LNCaP clone FGC (cell line): ENCODE results near the gene INF2.

Experiments used
- DNase-seq: peaks from one replicate; pipeline ENCODE4 v3.0.0-alpha.2; 2011; ENCODE audit warnings: low read depth
- H3K4me3 ChIP-seq: 2 replicates; pipeline ENCODE4 v1.5.1; 2011; ENCODE audit warnings: mild to moderate bottlenecking, low read depth, low read length, control low read depth
- TF ChIP-seq, protein P1 (sequence below): IDR thresholded peaks from 2 replicates; pipeline ENCODE4 v1.5.1; 2012; ENCODE audit warnings: mild to moderate bottlenecking; ENCODE audit not compliant: control insufficient read depth, insufficient read depth; ENCODE audit errors: extremely low read depth

Gene INF2

DNA sequence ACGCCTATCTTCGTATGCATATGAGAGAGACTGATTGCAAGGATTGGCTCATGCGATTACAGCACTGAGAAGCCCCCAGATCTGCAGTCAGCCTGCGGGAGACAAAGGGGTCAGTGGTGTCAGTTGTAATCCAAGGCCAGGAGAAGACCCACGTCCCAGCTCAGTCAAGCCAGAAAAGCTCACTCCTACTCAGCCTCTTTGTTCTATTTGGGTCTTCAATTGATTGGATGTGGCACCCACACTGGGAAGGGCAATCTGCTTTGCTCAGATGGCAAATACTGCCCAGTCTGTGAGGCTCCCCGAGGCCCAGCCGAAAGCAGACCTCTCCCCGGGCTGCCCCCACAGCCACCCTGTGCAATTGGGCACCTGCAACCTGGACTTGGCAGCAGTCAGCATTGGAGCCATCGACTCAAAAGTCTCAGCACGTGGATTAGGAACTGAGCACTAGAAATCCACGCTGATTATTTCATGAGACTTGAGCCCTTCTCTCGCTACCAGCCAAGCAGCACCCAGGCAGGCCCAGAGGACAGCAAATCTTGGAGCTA is 45.3 kb upstream of the INF2 start:
- TF ChIP-seq, protein P1, sequence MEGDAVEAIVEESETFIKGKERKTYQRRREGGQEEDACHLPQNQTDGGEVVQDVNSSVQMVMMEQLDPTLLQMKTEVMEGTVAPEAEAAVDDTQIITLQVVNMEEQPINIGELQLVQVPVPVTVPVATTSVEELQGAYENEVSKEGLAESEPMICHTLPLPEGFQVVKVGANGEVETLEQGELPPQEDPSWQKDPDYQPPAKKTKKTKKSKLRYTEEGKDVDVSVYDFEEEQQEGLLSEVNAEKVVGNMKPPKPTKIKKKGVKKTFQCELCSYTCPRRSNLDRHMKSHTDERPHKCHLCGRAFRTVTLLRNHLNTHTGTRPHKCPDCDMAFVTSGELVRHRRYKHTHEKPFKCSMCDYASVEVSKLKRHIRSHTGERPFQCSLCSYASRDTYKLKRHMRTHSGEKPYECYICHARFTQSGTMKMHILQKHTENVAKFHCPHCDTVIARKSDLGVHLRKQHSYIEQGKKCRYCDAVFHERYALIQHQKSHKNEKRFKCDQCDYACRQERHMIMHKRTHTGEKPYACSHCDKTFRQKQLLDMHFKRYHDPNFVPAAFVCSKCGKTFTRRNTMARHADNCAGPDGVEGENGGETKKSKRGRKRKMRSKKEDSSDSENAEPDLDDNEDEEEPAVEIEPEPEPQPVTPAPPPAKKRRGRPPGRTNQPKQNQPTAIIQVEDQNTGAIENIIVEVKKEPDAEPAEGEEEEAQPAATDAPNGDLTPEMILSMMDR: no peak
- no peak for DNase-seq
- no peak overlapping the region for H3K4me3 ChIP-seq

DNA sequence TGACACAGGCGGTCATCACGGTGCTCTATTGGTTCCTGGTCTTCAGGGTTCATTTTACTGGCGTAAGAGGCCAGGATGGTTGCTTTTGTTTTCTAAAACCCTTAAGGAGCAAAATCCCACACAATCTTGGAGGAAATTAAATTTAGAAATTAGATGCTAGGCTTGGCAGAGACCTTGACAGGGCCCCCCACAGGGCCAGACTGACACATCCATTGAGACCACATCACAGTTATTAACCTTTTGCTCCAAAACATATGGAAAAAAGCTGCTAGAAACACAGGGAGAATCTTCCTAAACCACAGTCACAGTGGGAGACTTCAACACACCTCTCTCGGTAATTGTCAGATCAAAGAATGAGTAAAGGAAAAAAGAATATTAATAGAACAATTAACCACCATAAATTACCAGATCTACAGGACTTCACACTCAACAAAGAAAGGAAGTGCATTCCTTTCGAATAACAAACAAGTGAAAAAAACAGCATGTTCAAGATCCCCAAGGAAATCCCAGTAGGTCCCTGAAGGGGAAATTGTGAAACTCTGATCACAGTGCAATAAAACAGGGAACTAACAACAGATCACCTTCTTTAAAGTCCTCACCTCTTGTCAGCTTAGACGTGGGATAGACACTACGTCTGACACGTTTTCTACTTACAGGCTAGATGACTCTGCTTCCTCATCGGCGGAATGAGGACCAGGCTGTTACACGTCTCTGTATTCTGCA is 44.6 kb upstream of the INF2 start:
- TF ChIP-seq, protein P1: no peak
- no peak for DNase-seq
- no peak overlapping the region for H3K4me3 ChIP-seq

DNA sequence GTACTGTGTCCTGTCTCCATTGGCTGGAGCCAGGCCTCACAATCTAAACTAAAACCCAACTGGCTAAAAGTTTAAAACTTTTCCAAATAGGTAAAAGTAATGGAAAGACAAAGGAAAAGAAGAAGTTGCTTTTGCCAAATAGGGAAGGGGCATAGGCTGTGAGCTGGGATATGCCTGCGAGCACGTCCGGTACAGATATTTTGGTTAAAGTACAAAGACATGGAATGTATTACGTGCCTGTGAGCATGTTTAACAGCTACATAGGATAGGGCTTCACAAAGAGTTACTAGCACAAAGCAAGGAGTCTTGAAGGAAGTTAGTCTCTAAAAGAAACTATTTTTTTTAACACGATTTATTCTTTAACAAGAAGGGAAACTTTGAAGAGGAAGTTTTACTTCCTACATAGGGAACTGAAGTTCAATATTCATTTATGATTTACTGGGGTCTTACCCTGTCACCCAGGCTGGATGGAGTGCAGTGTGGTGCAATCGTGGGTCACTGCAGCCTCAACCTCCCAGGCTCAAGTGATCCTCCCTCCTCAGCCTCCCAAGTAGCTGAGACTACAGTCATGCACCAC is 41.9 kb upstream of the INF2 start:
- H3K4me3 ChIP-seq: no peak overlapping the region
- DNase-seq: no peak
- TF ChIP-seq, protein P1: no peak

DNA sequence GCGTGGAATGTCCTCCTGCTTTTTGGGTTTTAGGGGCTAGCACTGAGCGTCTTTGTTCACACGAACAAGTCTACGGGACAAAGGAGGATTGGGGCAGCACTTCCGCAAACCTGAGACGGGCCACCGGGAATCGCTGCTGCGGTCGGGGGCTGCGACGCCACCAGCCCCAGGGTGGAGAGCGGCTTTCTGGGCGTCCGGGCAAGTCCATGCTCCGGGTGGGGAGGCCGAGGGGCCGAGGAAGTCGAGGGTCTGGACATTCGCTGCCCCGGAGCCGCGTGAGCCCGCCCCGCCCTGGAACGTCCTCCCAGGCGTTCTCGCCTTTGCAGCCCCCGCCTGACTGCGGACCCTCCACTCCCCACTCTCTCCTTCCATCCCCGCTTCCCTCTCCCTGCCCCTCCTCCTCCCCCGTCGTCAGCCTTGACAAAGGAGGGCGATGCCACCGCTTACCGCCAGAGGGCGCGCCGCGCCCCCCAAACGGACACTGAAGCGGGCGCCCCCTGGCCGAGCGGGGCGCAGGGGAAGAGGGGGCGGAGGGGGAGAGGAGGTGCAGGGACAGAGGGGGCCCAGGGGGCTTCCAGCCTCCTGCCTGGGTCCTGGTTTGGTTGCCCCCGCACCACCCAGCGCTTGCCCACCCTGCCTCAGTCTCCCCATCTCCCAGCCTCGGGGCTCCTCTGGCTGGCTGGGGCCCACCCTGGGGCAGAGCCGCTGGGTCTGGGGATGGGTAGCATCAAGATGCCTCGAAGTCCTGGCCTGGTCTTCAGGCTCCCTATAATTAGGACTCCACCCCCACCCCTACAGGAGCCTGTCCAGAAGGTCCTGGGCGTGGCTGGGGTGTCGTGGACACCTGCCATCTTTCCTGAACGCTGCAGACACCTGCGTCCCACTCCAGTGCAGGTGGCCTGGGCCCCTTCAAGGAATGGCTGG is 39.1 kb upstream of the INF2 start:
- TF ChIP-seq, protein P1: peak; percentile 99
- no peak for DNase-seq
- no peak overlapping the region for H3K4me3 ChIP-seq

DNA sequence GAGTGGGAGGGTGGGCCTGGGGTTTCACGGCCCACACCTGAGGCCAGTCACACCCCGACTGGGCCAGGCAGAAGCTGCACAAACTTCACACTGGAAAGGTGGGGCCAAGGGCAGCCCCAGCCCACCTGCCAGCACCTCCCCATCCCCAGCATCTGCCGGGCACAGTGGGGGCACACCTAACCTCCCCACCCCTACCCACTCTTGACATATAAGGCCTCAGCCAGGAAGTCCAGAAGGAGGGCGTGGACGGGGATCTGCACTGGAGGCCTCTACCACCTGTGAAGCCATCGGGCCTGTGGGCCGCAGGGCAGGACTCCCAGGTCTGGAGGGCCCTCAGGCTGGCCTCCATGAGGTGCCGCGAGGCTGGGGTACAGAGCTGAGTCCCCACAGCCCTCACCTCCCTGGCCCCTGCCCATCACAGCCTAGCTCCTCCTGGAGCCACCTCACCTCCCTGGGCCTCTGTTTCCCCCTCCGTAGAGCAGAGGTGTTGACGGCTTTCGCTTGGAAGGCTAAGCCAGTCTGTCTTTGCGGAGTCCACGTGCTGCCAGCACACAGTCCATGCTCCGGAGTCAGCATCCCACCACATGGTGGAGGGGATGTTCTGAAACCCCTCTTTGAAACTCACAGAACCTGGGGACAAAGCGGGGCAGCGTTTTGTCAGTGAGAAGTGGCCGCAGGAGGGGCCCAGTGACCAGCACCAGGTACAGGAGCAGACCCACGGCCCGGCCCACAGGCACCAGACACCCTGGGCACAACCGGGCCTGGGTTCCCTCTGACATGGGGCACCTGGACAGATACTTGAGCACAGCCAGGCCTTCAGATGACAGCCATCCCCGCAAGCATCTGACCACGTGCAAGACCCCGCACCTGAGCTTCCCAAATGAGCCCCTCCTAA is 38.2 kb upstream of the INF2 start:
- TF ChIP-seq, protein P1: no peak
- DNase-seq: no peak
- no peak overlapping the region for H3K4me3 ChIP-seq

DNA sequence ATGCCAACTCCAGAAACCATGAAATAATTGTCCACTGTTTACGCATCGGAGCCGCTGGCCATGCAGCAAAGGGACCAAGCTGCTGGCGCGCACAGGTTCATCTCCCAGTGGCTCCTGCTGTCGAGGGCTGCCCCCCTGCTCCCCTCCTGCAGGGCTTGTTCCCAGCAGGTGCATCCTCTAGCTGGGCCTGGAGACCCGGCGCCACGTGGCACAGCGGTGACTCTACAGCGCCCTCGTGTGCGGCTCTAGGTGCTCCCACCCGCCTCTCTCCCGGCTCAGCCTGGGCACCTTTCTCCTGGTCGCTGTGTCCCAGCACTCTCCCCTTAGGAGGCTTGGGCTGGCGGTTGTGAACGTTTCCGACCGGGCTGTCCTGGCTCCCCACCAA is 37.5 kb upstream of the INF2 start:
- no peak overlapping the region for H3K4me3 ChIP-seq
- TF ChIP-seq, protein P1: no peak
- no peak for DNase-seq
